ENCODE measurements around the gene ATP2C2. TPM values are rescaled to one million over a fixed set of nuclear protein-coding genes. Genes with fewer than 3 reads are reported as not detected.
A peak's percentile ranks its signal among the peaks of the same experiment; 100 is the strongest.

Gene ATP2C2
- total and polyA plus RNA-seq, 2 of the 8 experiments (the other 6 are each of a cell fraction or from before 2014, with no cell fraction given) = 1.2 to 2.8 TPM

- Histone ChIP-seq H4K91ac (replicated peaks; ENCODE audit: insufficient read length, low read length) (no peak overlapping the region), H3K27ac (ENCODE audit: low read depth, low read length) (no peak overlapping the region), H3K9me3 (ENCODE audit: insufficient read depth in 2 of 2, low read depth in 1 of 2, low read length in 1 of 2) (no peaks in the 10 kb centered on the region), H2BK15ac (ENCODE audit: low read length) (no peak overlapping the region), H3K4me2 (ENCODE audit: insufficient read depth in 1 of 2, low read depth in 2 of 2, low read length in 2 of 2) (no peak overlapping the region), H3K4me3 (ENCODE audit: extremely low read depth in 1 of 4, insufficient read depth in 2 of 4, low read depth in 3 of 4, low read length in 4 of 4) (no peak overlapping the region), H3K4ac (replicated peaks; ENCODE audit: insufficient read length, low read depth, low read length) (no peak overlapping the region), H2BK120ac (replicated peaks; ENCODE audit: low read depth, low read length) (no peak overlapping the region), H3K18ac (ENCODE audit: extremely low read depth, low read length) (no peak overlapping the region), H3K23me2 (ENCODE audit: low read depth, low read length) (no peaks in the 10 kb centered on the region), H4K8ac (ENCODE audit: extremely low read depth, insufficient read depth, low read length) (no peak overlapping the region; the same call in 1 of the 2 replicates), H3K23ac (ENCODE audit: insufficient read length) (no peak overlapping the region), H2AK5ac (ENCODE audit: low read depth, low read length) (no peak overlapping the region), H2BK20ac (ENCODE audit: low read length) (no peak overlapping the region), H3K36me3 (ENCODE audit: control insufficient read depth in 2 of 4, insufficient read depth in 4 of 4, low read length in 3 of 4) (no peaks in the 10 kb centered on the region; a peak in 2 of 8 replicates), H3K79me2 (ENCODE audit: control insufficient read depth in 1 of 2, insufficient read depth in 2 of 2, low read length in 2 of 2) (no peaks in the 10 kb centered on the region), H2AFZ (ENCODE audit: low read length) (no peak overlapping the region), H4K20me1 (replicated peaks in 1 of 2; ENCODE audit: control insufficient read depth in 1 of 2, insufficient read depth in 2 of 2, low read length in 2 of 2) (peaks cover 0 to 4% of the 10 kb centered on the region in 2 experiments), H3K14ac (ENCODE audit: insufficient read length) (no peak overlapping the region), H3K79me1 (ENCODE audit: low read depth, low read length) (no peaks in the 10 kb centered on the region), H2BK12ac (ENCODE audit: low read depth, low read length) (no peak overlapping the region), H3K9ac (replicated peaks in 1 of 4; ENCODE audit: extremely low read depth in 1 of 4, low read depth in 3 of 4, low read length in 3 of 4) (no peak overlapping the region), H2BK5ac (ENCODE audit: low read depth, low read length) (no peak overlapping the region), H3K4me1 (replicated peaks in 1 of 4; ENCODE audit: control insufficient read depth in 3 of 4, insufficient read depth in 4 of 4, low read length in 3 of 4) (no peaks in the 10 kb centered on the region), H3K56ac (replicated peaks; ENCODE audit: insufficient read length, low read depth, low read length) (no peak overlapping the region), H4K5ac (ENCODE audit: insufficient read length, low read depth, low read length) (no peak overlapping the region), H3K27me3 (replicated peaks in 1 of 4; ENCODE audit: control insufficient read depth in 3 of 4, extremely low read depth in 1 of 4, insufficient read depth in 3 of 4, low read length in 3 of 4) (no peaks in the 10 kb centered on the region)
- TF ChIP-seq SIRT6 (IDR thresholded peaks at IDR 0.05; ENCODE audit: low read length) (no peak), EZH2 (IDR thresholded peaks at IDR 0.05; ENCODE audit: low read depth, low read length, severe bottlenecking) (no peak), EGR1 (IDR thresholded peaks at IDR 0.05; ENCODE audit: borderline replicate concordance, low read depth, low read length) (no peak), CTCF (IDR thresholded peaks at IDR 0.05; ENCODE audit: control extremely low read depth in 1 of 3, insufficient read depth in 1 of 3, low read depth in 1 of 3, low read length in 3 of 3) (no peak), SP2 (IDR thresholded peaks at IDR 0.05; ENCODE audit: low read length) (no peak), HDAC6 (IDR thresholded peaks at IDR 0.05; ENCODE audit: low read depth, low read length) (no peak), FOSL1 (IDR thresholded peaks at IDR 0.05; ENCODE audit: insufficient read depth, low read depth, low read length) (no peak), BACH1 (IDR thresholded peaks at IDR 0.05; ENCODE audit: low read length) (no peak)
- CTCF ChIA-PET (ENCODE audit: partially characterized antibody) = interaction anchor here (0.8 to 5.0 kb wide), 14 partner anchors 9 to 388 kb away, joined by 3 to 66 read pairs (median 6); partner anchors contain the start of gene ADAD2
- POLR2A ChIA-PET (ENCODE audit: partially characterized antibody) = interaction anchor here (0.8 to 1.0 kb wide), 3 partner anchors 10 to 157 kb away, joined by 3 to 4 read pairs (median 4); no protein-coding TSS in a partner anchor
- peak in 1 of 2 experiments; percentile 33 for DNase-seq (ENCODE audit: low read depth in 1 of 2, low spot score in 2 of 2)
- no peak for FAIRE-seq
- 89% methylated on average over 16 of the region's 16 CpGs; no CpG with 5 or more reads in 1 of the 2 experiments for WGBS, 2 experiments (ENCODE audit: extremely low coverage in 1 of 2, insufficient coverage in 1 of 2, insufficient read length in 1 of 2, insufficient replicate concordance in 2 of 2, low coverage in 1 of 2, low lambda C conversion rate in 2 of 2, missing lambda C conversion rate in 1 of 2)
Observed at GRCh38 chr16:84485255-84486010, 117.1 kb downstream of the ATP2C2 start.

Measured in H1 (cell line).